Vagina (tissue), 2 donors: Measurements from ENCODE around the gene NUDT13.

ENCODE experiments used
- CTCF ChIP-seq, 3 experiments: fragments of 450-650 bp in 2 of 3; fragments of 200-600 bp in 1 of 3; sonication (generic) in 1 of 3; IDR thresholded peaks; one replicate each; pipeline ENCODE4 v1.5.1; 2017 to 2019; ENCODE audit warnings: antibody characterized with exemption in 3 of 3, mild to moderate bottlenecking in 2 of 3, moderate library complexity in 2 of 3
- POLR2A ChIP-seq, 2 donors: fragments of 450-650 bp; IDR thresholded peaks; one replicate each; pipeline ENCODE4 v1.6.1; 2017; ENCODE audit warnings: antibody characterized with exemption in 2 of 2, mild to moderate bottlenecking in 2 of 2, moderate library complexity in 2 of 2
- POLR2AphosphoS5 ChIP-seq, 2 donors: sonication (generic); formaldehyde crosslinking; IDR thresholded peaks; one replicate each; pipeline ENCODE4 v1.9.0; 2017; ENCODE audit warnings: antibody characterized with exemption in 2 of 2, mild to moderate bottlenecking in 2 of 2, low read depth in 1 of 2; ENCODE audit not compliant: insufficient read depth in 1 of 2

DNA sequence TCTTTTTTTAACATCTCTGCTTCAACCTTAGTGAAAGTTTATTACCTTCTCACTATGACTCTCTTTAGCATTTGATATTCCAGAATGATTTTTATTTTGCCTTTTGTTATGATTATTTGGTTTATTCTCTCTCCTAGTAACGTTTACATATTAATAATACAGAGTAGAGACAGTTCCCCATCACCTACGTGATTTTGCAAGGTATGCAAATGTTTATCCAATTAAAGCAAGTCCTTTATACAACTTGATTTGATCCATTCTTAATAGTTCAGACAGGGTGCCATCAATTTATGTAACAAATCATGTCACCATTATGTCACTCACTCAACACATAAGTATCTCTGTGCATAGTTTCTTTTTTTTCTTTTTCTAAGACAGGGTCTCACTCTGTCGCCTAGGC is 31.3 kb downstream of the NUDT13 start:
- TF ChIP-seq CTCF (IDR thresholded peaks at IDR 0.05) (no peak), POLR2A (IDR thresholded peaks at IDR 0.05) (no peak), POLR2AphosphoS5 (IDR thresholded peaks at IDR 0.05; ENCODE audit: insufficient read depth in 1 of 2, low read depth in 1 of 2) (no peak)
